ENCODE measurements around the gene SCN2B. TPM values are rescaled to one million over a fixed set of nuclear protein-coding genes. Genes with fewer than 3 reads are reported as not detected.

The SCN2B gene
- total and polyA plus RNA-seq, 10 of the 15 experiments (the other 5 are each of a cell fraction or from before 2014, with no cell fraction given): 0.01 TPM; not detected in 9

- H3K4me2 ChIP-seq (ENCODE audit: control insufficient read depth, insufficient read depth): no peak overlapping the region
- intact Hi-C loops (cut with micrococcal nuclease; ENCODE audit: unreplicated experiment): loop anchor here (5.0 kb wide), 3 partner anchors 206 to 421 kb away; partner anchors contain the start of gene IFT46
- no peak overlapping the region for H3K27ac ChIP-seq (ENCODE audit: control insufficient read depth, insufficient read depth)
- DNase-seq (ENCODE audit: low read depth, low spot score) (no peak), FAIRE-seq (no peak), ATAC-seq (no peak)
- ChIA-PET CTCF (interaction anchor here (0.7 to 7.7 kb wide), 8 partner anchors 24 to 535 kb away, joined by 3 to 85 read pairs (median 4); no protein-coding TSS in a partner anchor), SMC1A (ENCODE audit: uncharacterized antibody, unreplicated experiment) (interaction anchor here (0.5 to 7.6 kb wide), 5 partner anchors 9 to 445 kb away, joined by 3 to 49 read pairs (median 3); no protein-coding TSS in a partner anchor), POLR2A (no interaction called here), RAD21 (ENCODE audit: unreplicated experiment) (interaction anchor here (1.1 to 7.7 kb wide), 2 partner anchors 12 to 24 kb away, joined by 4 to 52 read pairs; no protein-coding TSS in a partner anchor)
- H2AFZ ChIP-seq (ENCODE audit: control insufficient read depth, low read depth, low read length): no peak overlapping the region
- in situ Hi-C loops (cut with MboI): no loop called here
- no TSS peak for BruUV-seq (replicated peaks)
- WGBS (ENCODE audit: insufficient coverage, insufficient replicate concordance, low lambda C conversion rate, missing lambda C conversion rate): 83% methylated on average over 6 of the region's 6 CpGs
- H3K4me3 ChIP-seq: no peak overlapping the region
- no peak for TF ChIP-seq CTCF (IDR thresholded peaks at IDR 0.05 in 2 of 3, conservative IDR thresholded peaks at IDR 0.05 in 1 of 3; ENCODE audit: control insufficient read depth in 2 of 3, extremely low read depth in 1 of 3, insufficient read depth in 1 of 3, low read depth in 3 of 3, low read length in 3 of 3)
- TF ChIP-seq CHD2 (IDR thresholded peaks at IDR 0.05; ENCODE audit: borderline replicate concordance, low read depth, low read length): no peak
- TF ChIP-seq E2F4 (IDR thresholded peaks at IDR 0.05; ENCODE audit: low read depth, low read length): no peak
- no peak for TF ChIP-seq LARP7 (IDR thresholded peaks at IDR 0.05)
- no peak for TF ChIP-seq FOXM1 (IDR thresholded peaks at IDR 0.05; ENCODE audit: low read depth, low read length)
- no peak for TF ChIP-seq PML (IDR thresholded peaks at IDR 0.05; ENCODE audit: low read length)
- TF ChIP-seq ASH2L (IDR thresholded peaks at IDR 0.05; ENCODE audit: borderline replicate concordance, low read depth): no peak
- TF ChIP-seq SMAD1 (IDR thresholded peaks at IDR 0.05; ENCODE audit: low read depth, partially characterized antibody): no peak
- no peaks in the 10 kb centered on the region for H3K36me3 ChIP-seq (ENCODE audit: control insufficient read depth in 2 of 2, insufficient read depth in 2 of 2, low read length in 1 of 2)
- no peaks in the 10 kb centered on the region for H3K4me1 ChIP-seq (ENCODE audit: control insufficient read depth, insufficient read depth, low read length)
- H3K9ac ChIP-seq (ENCODE audit: control insufficient read depth, insufficient read depth, low read length): no peak overlapping the region
- no peaks in the 10 kb centered on the region for H4K20me1 ChIP-seq (ENCODE audit: control insufficient read depth, insufficient read depth)
- H3K9me3 ChIP-seq (replicated peaks; ENCODE audit: control insufficient read depth, insufficient read depth, low read length): no peaks in the 10 kb centered on the region
- H3K27me3 ChIP-seq (replicated peaks in 1 of 2; ENCODE audit: control insufficient read depth in 2 of 2, insufficient read depth in 2 of 2, low read length in 1 of 2): peaks cover 5 to 14% of the 10 kb centered on the region in 2 experiments
- H3K79me2 ChIP-seq (ENCODE audit: control insufficient read depth, insufficient read depth, low read length): no peaks in the 10 kb centered on the region
Observed at GRCh38 chr11:118146554-118146953, 29.9 kb downstream of the SCN2B start.
